ENCODE results near the gene ADARB1.

The ADARB1 gene

DNA sequence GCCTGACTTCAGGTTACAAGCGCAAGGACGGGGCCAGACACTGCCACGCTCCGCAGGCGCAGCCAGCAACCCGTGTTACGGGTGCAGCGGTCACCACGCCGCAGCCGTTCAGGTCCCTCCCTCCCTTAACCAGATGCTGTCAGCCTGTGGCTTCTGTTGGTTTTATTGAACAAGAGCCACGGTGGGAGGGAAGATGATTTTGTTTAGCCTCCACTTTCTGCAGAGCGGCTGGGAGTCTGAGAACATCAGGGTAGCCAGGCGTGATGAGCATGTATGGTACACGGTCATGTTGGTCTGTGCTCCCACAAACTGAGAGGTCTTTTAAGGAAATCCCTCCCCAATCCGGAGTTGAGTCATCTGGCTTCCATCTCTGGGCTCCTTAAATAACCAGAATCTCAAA, 18.5 kb upstream of the ADARB1 start:
- H3K4me1 Mint-ChIP-seq, result peaks cover 71% of the 10 kb centered on the region
- no peak overlapping the region for H3K4me3 Mint-ChIP-seq
- peaks cover 28% of the 10 kb centered on the region for H3K27me3 Mint-ChIP-seq (ENCODE audit: low read depth, poor library complexity)
- H3K9me3 Mint-ChIP-seq, result no peaks in the 10 kb centered on the region
- no peak for DNase-seq
- H3K36me3 Mint-ChIP-seq (ENCODE audit: low read depth), result no peaks in the 10 kb centered on the region
- TF ChIP-seq, protein P1, sequence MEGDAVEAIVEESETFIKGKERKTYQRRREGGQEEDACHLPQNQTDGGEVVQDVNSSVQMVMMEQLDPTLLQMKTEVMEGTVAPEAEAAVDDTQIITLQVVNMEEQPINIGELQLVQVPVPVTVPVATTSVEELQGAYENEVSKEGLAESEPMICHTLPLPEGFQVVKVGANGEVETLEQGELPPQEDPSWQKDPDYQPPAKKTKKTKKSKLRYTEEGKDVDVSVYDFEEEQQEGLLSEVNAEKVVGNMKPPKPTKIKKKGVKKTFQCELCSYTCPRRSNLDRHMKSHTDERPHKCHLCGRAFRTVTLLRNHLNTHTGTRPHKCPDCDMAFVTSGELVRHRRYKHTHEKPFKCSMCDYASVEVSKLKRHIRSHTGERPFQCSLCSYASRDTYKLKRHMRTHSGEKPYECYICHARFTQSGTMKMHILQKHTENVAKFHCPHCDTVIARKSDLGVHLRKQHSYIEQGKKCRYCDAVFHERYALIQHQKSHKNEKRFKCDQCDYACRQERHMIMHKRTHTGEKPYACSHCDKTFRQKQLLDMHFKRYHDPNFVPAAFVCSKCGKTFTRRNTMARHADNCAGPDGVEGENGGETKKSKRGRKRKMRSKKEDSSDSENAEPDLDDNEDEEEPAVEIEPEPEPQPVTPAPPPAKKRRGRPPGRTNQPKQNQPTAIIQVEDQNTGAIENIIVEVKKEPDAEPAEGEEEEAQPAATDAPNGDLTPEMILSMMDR (IDR thresholded peaks at IDR 0.05), result no peak
- no peak overlapping the region for H3K27ac Mint-ChIP-seq

DNA sequence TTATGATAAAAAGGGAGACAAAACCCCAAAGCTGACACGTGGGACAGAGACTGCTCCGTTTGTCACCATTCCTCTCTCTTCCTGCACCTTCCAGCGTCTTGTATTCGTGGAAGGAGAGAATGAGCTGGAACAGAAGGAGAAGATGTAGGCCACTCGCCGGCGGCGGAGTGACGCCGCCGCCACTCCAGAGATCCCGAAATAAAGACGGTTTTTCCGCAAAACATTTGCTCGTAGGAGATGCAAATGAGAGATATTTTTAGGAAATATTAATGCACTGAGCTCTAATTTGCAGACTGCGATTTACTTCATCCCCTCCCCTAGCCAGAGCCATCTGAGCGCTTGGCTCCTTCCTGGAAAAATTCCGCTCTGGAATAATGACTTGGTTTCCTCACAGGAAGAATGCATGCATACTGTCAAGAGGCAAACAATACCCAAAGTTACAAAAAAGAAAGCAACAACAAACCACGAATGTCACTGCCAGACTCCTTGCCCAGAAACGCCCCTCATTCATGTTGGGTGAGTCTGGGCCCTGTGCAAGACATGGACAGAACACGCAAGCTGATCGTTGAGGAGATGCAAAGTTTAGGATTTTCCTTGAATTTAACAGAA, 18.0 kb upstream of the ADARB1 start:
- peaks cover under 1% of the 10 kb centered on the region for H3K9me3 Mint-ChIP-seq
- TF ChIP-seq, protein P1 (IDR thresholded peaks at IDR 0.05), result no peak
- H3K4me3 Mint-ChIP-seq, result peak overlapping the region; percentile 25
- peaks cover 31% of the 10 kb centered on the region for H3K27me3 Mint-ChIP-seq (ENCODE audit: low read depth, poor library complexity)
- no peaks in the 10 kb centered on the region for H3K36me3 Mint-ChIP-seq (ENCODE audit: low read depth)
- no peak overlapping the region for H3K27ac Mint-ChIP-seq
- DNase-seq, result no peak
- peaks cover 71% of the 10 kb centered on the region for H3K4me1 Mint-ChIP-seq

DNA sequence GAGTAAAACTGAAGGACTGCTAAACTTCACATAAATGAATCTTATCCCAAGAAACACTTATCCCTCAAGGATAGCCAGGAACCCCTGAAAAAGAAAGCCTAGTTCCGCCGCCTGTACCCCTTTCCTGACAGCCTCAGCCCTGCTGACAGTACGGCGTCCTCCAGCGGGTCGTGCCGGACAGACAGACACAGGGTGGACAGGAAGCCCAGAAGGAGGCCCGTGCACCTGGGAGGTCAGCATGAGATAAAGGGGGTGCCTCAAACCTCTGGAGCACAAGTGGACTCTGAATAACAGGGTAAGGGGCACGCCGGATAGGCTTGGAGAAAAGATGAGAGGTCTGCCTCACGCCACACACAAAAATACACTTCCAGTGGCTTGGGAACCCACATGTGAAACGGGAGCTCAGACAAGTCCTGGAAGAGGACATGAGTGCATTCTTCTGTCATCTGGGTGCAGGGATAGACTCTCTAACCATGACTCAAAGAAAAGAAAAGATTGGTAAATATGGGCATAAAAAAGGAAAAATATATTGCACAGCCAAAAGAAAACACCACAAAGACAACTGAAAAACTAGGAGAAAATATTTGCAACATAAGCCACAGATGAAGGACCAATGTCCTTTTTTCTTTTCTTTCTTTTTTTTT, 17.3 kb upstream of the ADARB1 start:
- Mint-ChIP-seq H3K4me3 (no peak overlapping the region), H3K27me3 (ENCODE audit: low read depth, poor library complexity) (peaks cover 29% of the 10 kb centered on the region)

DNA sequence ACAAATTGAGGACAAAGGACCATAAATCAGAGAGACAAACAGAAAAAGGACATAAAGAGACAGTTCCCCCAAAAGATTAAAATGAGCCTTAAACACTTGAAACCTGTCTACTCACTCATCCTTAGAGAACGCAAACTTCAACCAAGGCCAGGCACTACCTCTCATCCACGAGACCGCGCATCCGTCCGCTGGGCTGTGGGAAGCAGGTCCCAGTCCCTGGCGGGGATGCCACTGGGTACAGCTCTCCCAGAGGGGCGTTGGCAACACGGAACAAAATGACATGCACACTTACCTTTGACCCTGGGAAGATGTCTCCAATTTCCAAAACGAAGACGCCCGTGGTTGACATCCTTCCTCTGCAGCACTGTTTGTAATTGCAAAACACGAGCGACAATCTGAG, 16.5 kb upstream of the ADARB1 start:
- H3K36me3 Mint-ChIP-seq (ENCODE audit: low read depth), result no peaks in the 10 kb centered on the region
- H3K4me1 Mint-ChIP-seq, result peaks cover 67% of the 10 kb centered on the region
- no peak overlapping the region for H3K4me3 Mint-ChIP-seq
- peaks cover 25% of the 10 kb centered on the region for H3K27me3 Mint-ChIP-seq (ENCODE audit: low read depth, poor library complexity)
- no peak for DNase-seq
- no peak overlapping the region for H3K27ac Mint-ChIP-seq
- TF ChIP-seq, protein P1 (IDR thresholded peaks at IDR 0.05), result no peak
- peaks cover 11% of the 10 kb centered on the region for H3K9me3 Mint-ChIP-seq

More for the DNA sequence above, 17.3 kb upstream of the ADARB1 start:
- DNase-seq, result no peak
- peaks cover 4% of the 10 kb centered on the region for H3K9me3 Mint-ChIP-seq
- no peak overlapping the region for H3K27ac Mint-ChIP-seq
- no peaks in the 10 kb centered on the region for H3K36me3 Mint-ChIP-seq (ENCODE audit: low read depth)
- peaks cover 70% of the 10 kb centered on the region for H3K4me1 Mint-ChIP-seq
- TF ChIP-seq, protein P1 (IDR thresholded peaks at IDR 0.05), result no peak

DNA sequence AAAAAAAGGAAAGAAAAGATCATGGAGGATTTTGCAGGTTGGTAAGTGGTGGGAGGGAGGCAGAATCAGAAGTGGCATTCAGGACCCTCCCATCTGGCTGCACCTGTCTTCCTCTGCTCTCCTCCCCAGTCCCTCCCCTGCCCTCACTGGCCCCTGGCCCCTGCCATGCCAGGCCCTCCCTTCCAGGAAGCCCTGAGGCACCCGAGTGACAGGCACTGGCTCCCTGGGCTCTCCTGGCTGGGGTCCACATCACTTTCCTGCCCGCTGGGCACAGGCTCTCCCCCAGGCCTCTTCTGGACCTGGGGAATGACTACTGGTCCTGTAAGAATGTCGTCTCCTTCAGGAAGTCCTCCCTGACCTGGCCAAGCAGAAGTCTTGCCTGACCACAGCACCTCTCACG, 15.3 kb upstream of the ADARB1 start:
- peaks cover 56% of the 10 kb centered on the region for H3K4me1 Mint-ChIP-seq
- no peaks in the 10 kb centered on the region for H3K36me3 Mint-ChIP-seq (ENCODE audit: low read depth)
- H3K27me3 Mint-ChIP-seq (ENCODE audit: low read depth, poor library complexity), result peaks cover 19% of the 10 kb centered on the region
- peaks cover 18% of the 10 kb centered on the region for H3K9me3 Mint-ChIP-seq
- no peak for DNase-seq
- H3K4me3 Mint-ChIP-seq, result no peak overlapping the region
- TF ChIP-seq, protein P1 (IDR thresholded peaks at IDR 0.05), result no peak
- H3K27ac Mint-ChIP-seq, result no peak overlapping the region

DNA sequence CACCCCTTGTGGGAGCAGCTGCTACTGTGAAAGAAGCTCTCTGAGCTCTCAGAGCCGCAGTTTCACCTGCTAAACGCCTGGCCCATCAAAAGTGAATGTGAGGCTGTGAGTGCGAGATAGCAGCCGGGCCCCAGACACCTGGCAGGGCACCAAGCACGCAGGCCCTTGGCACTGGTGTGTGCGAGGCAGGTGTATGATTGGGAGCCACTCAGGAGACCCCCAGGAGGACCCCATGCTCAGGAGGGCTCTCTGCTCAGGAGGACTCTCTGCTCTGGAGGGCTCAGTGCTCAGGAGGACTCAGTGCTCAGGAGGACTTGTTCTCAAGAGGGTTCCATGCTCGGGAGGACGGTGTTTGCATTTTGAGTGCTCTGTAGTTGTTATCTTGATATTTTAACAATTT, 14.3 kb upstream of the ADARB1 start:
- TF ChIP-seq, protein P1 (IDR thresholded peaks at IDR 0.05), result no peak
- H3K27me3 Mint-ChIP-seq (ENCODE audit: low read depth, poor library complexity), result peaks cover 19% of the 10 kb centered on the region
- no peaks in the 10 kb centered on the region for H3K36me3 Mint-ChIP-seq (ENCODE audit: low read depth)
- no peak overlapping the region for H3K27ac Mint-ChIP-seq
- peaks cover 18% of the 10 kb centered on the region for H3K9me3 Mint-ChIP-seq
- no peak overlapping the region for H3K4me3 Mint-ChIP-seq
- DNase-seq, result no peak
- H3K4me1 Mint-ChIP-seq, result peaks cover 58% of the 10 kb centered on the region
